ENCODE data around the gene TIGD1.

TIGD1 gene

DNA sequence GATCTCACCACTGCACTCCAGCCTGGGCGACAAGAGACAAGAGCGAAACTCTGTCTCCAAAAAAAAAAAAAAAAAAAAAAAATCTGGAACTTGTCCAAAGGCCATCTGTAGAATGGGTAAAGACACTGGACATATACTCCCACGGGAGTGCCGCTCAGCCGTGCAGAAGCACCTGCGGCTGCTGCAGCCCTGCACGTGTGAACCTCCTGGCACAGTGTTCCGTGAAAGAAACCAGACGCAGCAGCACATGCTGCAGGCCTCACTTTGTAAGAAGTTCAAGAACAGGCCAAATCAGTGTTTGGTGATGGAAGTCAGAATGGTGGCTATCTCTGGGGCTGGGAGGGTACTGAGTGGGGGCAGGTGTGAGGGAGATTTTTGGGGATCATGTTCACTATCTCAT lies 17.9 kb downstream of the TIGD1 start:
- no peaks in the 10 kb centered on the region for H3K27me3 ChIP-seq (ENCODE audit: insufficient read depth, low read length, poor library complexity, severe bottlenecking)
- H3K9me3 ChIP-seq (ENCODE audit: insufficient read depth, low read depth, low read length), result no peaks in the 10 kb centered on the region
- no peaks in the 10 kb centered on the region for H3K9me2 ChIP-seq (replicated peaks; ENCODE audit: low read depth, low read length)
- no peaks in the 10 kb centered on the region for H3K79me2 ChIP-seq (ENCODE audit: insufficient read depth, low read length)
- no peaks in the 10 kb centered on the region for H3F3A ChIP-seq (ENCODE audit: low read depth)
- no peak overlapping the region for H2AFZ ChIP-seq (ENCODE audit: low read length)
- H3K4me2 ChIP-seq (ENCODE audit: low read depth, low read length, poor library complexity, severe bottlenecking), result no peak overlapping the region
- no peak overlapping the region for H3K4me3 ChIP-seq (ENCODE audit: low read length, poor library complexity, severe bottlenecking)
- H4K20me1 ChIP-seq (ENCODE audit: insufficient read depth, low read length, poor library complexity, severe bottlenecking), result no peaks in the 10 kb centered on the region
- peaks cover 7% of the 10 kb centered on the region for H3K4me1 ChIP-seq (ENCODE audit: insufficient read depth, low read length, poor library complexity, severe bottlenecking)
- TF ChIP-seq EZH2phosphoT487 (IDR thresholded peaks at IDR 0.05; ENCODE audit: borderline replicate concordance), result no peak
- TF ChIP-seq, protein P1, sequence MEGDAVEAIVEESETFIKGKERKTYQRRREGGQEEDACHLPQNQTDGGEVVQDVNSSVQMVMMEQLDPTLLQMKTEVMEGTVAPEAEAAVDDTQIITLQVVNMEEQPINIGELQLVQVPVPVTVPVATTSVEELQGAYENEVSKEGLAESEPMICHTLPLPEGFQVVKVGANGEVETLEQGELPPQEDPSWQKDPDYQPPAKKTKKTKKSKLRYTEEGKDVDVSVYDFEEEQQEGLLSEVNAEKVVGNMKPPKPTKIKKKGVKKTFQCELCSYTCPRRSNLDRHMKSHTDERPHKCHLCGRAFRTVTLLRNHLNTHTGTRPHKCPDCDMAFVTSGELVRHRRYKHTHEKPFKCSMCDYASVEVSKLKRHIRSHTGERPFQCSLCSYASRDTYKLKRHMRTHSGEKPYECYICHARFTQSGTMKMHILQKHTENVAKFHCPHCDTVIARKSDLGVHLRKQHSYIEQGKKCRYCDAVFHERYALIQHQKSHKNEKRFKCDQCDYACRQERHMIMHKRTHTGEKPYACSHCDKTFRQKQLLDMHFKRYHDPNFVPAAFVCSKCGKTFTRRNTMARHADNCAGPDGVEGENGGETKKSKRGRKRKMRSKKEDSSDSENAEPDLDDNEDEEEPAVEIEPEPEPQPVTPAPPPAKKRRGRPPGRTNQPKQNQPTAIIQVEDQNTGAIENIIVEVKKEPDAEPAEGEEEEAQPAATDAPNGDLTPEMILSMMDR (conservative IDR thresholded peaks at IDR 0.05; ENCODE audit: low read length), result no peak
- no peak overlapping the region for H3K9ac ChIP-seq (ENCODE audit: low read depth, low read length, poor library complexity, severe bottlenecking)
- no peaks in the 10 kb centered on the region for H3K36me3 ChIP-seq (ENCODE audit: insufficient read depth, low read length)

DNA sequence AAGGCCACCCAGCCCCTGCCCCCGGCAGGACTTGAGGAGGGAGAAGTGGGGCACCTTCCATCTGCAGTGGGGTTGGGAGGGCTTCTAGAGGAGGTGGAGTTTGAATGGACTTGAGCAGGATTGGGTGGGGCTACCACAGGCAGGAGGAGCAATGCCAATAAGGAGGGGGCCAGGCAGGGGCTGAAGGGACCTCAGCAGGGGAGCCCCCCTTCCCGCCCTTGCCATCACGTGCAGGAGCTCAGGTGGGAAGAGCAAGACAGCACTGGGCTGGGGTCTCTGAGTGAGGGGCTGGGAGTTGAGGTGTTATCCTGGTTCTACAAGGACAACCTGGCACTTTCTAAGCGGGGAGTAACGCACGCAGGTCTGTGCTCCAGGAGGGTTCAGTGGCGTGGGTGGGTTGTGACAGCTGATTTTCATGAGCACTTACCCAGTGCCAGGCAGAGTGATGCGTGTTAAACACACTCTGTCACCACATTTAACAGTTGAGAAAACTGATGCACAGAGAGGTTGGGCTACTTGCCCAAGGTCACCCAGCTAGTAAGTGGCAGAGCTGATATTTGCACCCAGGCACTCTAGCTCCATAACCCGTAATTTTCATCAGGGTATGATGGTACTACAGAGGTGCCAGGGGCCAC lies 19.6 kb downstream of the TIGD1 start:
- H2AFZ ChIP-seq (ENCODE audit: low read length), result no peak overlapping the region
- H3F3A ChIP-seq (ENCODE audit: low read depth), result no peaks in the 10 kb centered on the region
- no peaks in the 10 kb centered on the region for H3K36me3 ChIP-seq (ENCODE audit: insufficient read depth, low read length)
- no peak overlapping the region for H3K9ac ChIP-seq (ENCODE audit: low read depth, low read length, poor library complexity, severe bottlenecking)
- no peaks in the 10 kb centered on the region for H3K9me3 ChIP-seq (ENCODE audit: insufficient read depth, low read depth, low read length)
- H4K20me1 ChIP-seq (ENCODE audit: insufficient read depth, low read length, poor library complexity, severe bottlenecking), result no peaks in the 10 kb centered on the region
- no peak overlapping the region for H3K4me3 ChIP-seq (ENCODE audit: low read length, poor library complexity, severe bottlenecking)
- TF ChIP-seq EZH2phosphoT487 (IDR thresholded peaks at IDR 0.05; ENCODE audit: borderline replicate concordance), result no peak
- TF ChIP-seq, protein P1 (conservative IDR thresholded peaks at IDR 0.05; ENCODE audit: low read length), result no peak
- H3K79me2 ChIP-seq (ENCODE audit: insufficient read depth, low read length), result no peaks in the 10 kb centered on the region
- H3K4me2 ChIP-seq (ENCODE audit: low read depth, low read length, poor library complexity, severe bottlenecking), result no peak overlapping the region
- H3K4me1 ChIP-seq (ENCODE audit: insufficient read depth, low read length, poor library complexity, severe bottlenecking), result peaks cover 7% of the 10 kb centered on the region
- H3K27me3 ChIP-seq (ENCODE audit: insufficient read depth, low read length, poor library complexity, severe bottlenecking), result no peaks in the 10 kb centered on the region
- H3K9me2 ChIP-seq (replicated peaks; ENCODE audit: low read depth, low read length), result no peaks in the 10 kb centered on the region

GRCh38 chr2:232529806-232530547 lies 20.4 kb downstream of the TIGD1 start:
- no peaks in the 10 kb centered on the region for H3K9me2 ChIP-seq (replicated peaks; ENCODE audit: low read depth, low read length)
- no peaks in the 10 kb centered on the region for H3K9me3 ChIP-seq (ENCODE audit: insufficient read depth, low read depth, low read length)
- H2AFZ ChIP-seq (ENCODE audit: low read length), result no peak overlapping the region
- TF ChIP-seq EZH2phosphoT487 (IDR thresholded peaks at IDR 0.05; ENCODE audit: borderline replicate concordance), result no peak
- TF ChIP-seq, protein P1 (conservative IDR thresholded peaks at IDR 0.05; ENCODE audit: low read length), result no peak
- H3K79me2 ChIP-seq (ENCODE audit: insufficient read depth, low read length), result no peaks in the 10 kb centered on the region
- no peak overlapping the region for H3K4me2 ChIP-seq (ENCODE audit: low read depth, low read length, poor library complexity, severe bottlenecking)
- no peak overlapping the region for H3K4me3 ChIP-seq (ENCODE audit: low read length, poor library complexity, severe bottlenecking)
- no peaks in the 10 kb centered on the region for H3K36me3 ChIP-seq (ENCODE audit: insufficient read depth, low read length)
- no peaks in the 10 kb centered on the region for H3F3A ChIP-seq (ENCODE audit: low read depth)
- no peak overlapping the region for H3K9ac ChIP-seq (ENCODE audit: low read depth, low read length, poor library complexity, severe bottlenecking)
- no peaks in the 10 kb centered on the region for H3K27me3 ChIP-seq (ENCODE audit: insufficient read depth, low read length, poor library complexity, severe bottlenecking)
- H3K4me1 ChIP-seq (ENCODE audit: insufficient read depth, low read length, poor library complexity, severe bottlenecking), result peaks cover 7% of the 10 kb centered on the region
- H4K20me1 ChIP-seq (ENCODE audit: insufficient read depth, low read length, poor library complexity, severe bottlenecking), result no peaks in the 10 kb centered on the region
